Right ventricle myocardium superior (tissue), 1 donor: Measurements from ENCODE around the gene LDB2. TPM values are rescaled to one million over a fixed set of nuclear protein-coding genes. Genes with fewer than 3 reads are reported as not detected.

ENCODE experiments used
- ATAC-seq: fragments of 200-7000 bp; cut with Tn5 transposase; one replicate; pipeline ENCODE4 v1.9.1; 2020; ENCODE audit warnings: mild to moderate bottlenecking; ENCODE audit not compliant: poor library complexity
- DNase-seq: peaks from one replicate; pipeline ENCODE4 v3.0.0-alpha.2; 2020
- intact Hi-C: fragments of 100-400 bp; cut with DNase I; formaldehyde crosslinking; loops from one replicate; pipeline ENCODE4 v1.11.2; 2022
- total RNA-seq: library from RNA; stranded (reverse); fragmentation: NEBNext Ultra II Directional; extraction: Animal tissue kit (Norgen Biotek cat#: 25700); gene quantifications from one replicate; pipeline ENCODE4 v1.2.1, GENCODE V29; 2021
- donor health status: DM: no; HTN: yes; CAD: no; lungs with severe emphysema.

Gene LDB2
- total RNA-seq, 1 donor from 2014 or later: 18.5 TPM

DNA sequence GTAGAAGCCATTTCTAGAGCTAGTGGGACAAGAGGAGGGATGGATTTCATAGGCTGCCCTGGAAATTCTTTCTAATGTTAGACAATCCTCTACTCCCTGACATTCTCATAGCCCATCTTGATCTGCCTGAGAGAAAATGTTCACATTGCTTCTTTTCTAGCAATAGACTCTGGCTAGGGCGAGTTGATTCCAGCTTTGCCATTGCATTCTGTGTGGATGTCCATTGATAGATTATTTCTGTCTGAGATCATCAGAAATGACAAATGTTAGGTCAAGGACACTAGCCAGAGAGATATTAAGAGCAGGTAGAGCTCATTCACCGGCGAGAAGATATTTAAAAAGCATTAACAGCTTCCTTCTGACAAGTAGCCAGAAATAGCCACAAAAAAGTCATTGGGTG lies 184.7 kb downstream of the LDB2 start:
- DNase-seq: no peak
- intact Hi-C loops: no loop called here
- no peak for ATAC-seq

DNA sequence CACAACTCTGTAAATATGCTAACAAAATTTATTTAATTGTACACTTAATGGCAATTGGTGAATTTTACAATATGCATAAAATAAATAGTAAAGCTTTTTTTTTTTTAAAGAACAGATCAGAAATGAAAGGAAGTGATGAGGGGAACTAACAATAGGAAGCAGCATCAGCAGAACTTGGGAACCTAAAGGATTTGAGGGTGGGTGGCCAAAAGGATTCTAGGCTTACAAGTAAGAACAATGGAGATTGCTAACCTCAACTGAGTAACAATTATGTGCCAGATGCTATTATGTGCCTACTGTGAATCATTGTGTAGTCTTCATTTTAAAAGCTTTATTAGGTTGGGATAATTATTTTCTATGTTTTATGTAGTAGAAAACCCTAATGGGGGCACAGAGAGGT lies 185.2 kb downstream of the LDB2 start:
- intact Hi-C loops: no loop called here
- no peak for ATAC-seq
- DNase-seq: no peak

DNA sequence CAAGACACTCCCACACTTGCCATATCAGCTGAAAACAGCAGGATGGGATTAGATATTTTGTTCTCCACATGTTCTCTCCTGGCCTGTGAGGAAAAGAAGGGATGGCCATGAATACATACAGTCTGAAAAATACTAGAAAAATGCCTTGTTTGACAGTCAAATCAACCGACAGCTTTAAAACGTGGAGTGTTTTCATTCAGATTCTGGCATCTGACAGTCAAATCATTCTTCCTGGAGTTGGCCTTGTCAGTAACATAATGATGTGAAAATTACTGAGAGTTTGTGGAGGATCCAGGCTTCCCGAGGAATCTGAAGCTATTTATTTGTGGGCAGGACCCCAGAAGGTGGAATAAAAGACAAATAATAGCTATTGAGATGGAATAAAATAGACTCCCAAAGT lies 188.2 kb downstream of the LDB2 start:
- DNase-seq (no peak), ATAC-seq (no peak)
- intact Hi-C loops: no loop called here

DNA sequence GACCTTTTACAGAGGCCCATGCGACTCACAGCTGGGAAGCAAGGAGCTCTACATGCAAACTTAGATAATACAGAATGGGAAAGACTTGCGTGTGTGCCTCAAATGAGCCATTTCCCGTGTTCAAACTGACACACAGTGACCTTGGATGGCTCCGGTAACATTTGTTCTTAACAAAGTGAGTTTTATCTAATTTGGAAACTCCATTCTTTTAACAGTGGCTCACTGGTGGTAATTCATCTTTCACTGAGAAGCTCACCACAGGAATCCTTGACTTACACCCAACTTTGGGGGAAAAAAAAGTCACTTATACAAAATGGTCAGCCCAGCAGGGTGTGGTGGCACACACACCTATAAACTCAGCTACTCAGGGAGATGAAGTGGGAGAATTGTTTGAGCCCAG lies 190.6 kb downstream of the LDB2 start:
- ATAC-seq: no peak
- intact Hi-C loops: no loop called here

DNA sequence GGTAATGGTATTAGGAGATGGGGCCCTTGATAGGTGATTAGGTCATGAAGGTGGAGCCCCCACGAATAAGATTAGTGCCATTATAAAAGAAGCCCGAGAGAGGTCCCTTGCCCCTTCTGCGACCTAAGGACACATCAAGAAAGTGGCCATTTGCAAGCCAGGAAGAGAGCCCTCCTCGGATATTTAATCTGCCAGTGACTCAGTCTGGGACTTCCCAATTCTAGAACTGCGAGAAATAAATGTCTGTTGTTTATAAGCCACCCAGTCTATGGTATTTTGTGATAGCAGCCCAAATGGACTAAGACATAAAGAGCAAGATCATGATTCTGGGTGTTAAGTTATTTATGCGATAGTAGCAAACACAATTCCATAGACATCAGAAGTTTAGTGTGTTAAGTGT lies 192.2 kb downstream of the LDB2 start:
- intact Hi-C loops: no loop called here
- ATAC-seq (no peak), DNase-seq (no peak)

More for the DNA sequence above, 190.6 kb downstream of the LDB2 start:
- DNase-seq: no peak

DNA sequence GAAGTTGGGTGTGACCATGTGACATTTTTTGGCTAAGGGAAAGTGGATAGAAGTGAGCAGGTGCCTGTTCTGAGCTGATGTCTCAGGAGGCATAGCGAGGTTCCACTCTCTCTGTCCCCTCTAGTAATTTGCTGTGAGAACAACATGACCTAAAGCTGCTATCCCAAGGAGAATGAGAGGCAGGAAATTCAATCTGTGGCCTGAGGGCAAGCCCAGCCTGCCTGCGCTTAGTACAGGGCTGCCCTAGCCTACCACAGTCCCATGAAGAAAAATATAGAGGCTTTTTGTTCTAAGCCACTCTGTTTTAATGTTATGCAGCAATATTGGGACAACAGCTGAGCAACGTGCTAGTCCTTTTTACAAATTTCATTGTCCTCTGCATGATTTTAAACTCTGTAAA lies 193.1 kb downstream of the LDB2 start:
- no peak for ATAC-seq
- intact Hi-C loops: no loop called here
- DNase-seq: no peak

DNA sequence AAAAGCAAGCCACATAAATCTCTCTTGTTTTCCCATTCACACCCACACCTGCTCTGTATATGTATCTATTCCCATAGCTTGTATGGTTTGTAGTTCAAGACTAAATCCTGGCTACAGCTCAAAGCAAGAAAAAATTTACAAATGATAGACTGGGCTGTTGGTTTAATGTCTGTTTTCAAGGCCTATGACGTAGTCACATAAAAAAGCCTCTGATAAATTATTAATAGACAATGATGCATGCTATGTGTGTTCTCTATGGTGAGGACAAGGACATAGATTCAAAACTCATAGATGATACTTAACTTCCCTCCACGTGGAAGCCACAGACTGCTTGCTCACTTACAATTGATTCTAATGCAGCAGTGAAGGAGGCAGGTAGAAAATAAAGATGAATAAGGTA lies 194.0 kb downstream of the LDB2 start:
- ATAC-seq: no peak

DNA sequence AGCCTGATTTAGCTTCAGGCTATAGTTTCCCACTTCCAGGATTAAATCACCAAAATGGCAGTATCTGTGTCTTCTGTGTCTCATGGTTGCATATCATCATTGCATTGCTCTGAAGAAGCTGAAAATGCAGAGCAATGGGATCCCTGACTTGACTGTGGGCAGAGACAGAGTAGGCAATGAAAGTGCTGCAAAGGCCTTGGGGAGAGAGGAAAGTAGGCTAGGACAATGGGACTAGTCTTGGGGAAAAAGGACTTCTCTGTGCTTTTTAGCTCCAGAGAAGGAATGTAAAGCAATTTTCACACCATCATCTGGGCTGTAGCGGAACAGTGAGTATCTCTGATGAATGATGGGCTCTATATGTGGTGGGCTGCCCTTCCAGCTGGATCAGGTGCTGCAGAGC lies 202.5 kb downstream of the LDB2 start:
- intact Hi-C loops: no loop called here
- no peak for ATAC-seq
- no peak for DNase-seq

More for the DNA sequence above, 194.0 kb downstream of the LDB2 start:
- intact Hi-C loops: no loop called here
- DNase-seq: no peak

DNA sequence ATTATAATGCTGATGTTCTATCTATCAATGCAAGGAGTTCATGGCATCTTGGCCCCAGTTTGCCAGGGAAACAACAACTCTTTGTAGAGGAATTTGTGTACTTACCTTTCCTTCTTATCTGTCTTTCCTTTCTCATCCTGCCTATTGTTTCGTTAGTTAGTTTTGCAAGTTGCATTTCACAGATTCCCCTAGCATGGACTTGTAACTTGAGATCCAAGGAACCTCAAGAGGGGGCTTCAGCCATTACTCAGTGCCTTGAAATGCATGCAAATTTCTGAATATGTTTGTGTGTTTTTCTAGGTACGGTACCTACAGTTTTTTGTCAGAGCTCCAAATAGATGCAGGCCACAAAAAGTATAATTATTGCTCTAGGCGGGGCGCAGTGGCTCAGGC lies 203.6 kb downstream of the LDB2 start:
- intact Hi-C loops: no loop called here
- no peak for ATAC-seq

DNA sequence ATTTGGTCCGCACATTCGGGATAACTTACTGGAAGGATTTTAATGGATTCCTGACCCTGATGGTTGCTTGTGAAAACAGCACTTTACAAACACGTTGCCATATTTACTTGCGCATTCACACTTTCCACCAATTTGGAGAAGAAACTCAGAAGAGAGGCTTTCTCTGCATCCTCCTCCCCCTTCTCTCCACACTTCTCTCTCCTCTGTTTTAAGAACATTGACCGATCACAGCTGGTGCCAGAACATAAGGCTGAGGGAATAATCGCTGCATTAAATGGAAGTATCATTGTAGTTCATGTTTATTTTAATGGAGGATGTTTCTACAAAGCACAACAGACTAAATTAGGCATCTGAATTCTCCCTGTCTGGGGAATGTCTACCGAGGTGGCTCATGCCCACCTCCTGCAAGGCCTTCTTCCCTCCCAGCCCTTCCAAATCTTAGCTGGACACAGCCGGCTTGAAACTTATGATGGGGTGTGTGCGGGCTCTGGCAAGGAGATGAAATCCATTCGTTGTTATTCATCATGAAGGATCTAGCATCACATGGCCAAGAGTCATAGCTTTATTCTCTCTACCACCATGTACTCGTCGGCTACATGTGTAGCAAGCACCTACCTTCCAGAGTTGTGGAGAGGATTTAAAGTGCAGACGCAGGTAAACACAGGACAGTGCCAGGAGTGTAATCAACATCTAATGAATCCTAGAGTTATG lies 204.1 kb downstream of the LDB2 start:
- ATAC-seq (peak; percentile 25), DNase-seq (no peak)
- intact Hi-C loops: no loop called here

More for the DNA sequence above, 203.6 kb downstream of the LDB2 start:
- no peak for DNase-seq

DNA sequence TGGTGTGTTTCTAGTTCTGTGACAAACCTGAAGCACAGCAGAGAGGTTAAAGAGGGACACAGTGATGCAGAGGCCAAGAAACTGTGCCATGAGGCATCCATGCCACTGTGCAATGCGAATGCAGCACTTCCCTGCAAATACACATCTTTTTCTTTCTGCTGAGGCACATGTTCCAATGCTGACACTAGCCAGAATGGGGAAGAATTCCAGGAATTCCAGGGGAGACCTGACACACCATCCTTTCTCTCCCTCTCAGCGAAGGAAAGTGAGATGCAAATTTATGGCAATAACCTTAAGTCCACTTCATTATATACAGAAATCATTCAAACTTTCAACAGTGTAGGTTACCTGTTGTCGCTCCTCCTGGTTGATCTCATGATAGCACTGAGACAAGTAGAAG lies 204.8 kb downstream of the LDB2 start:
- ATAC-seq: no peak
- intact Hi-C loops: no loop called here
- DNase-seq: no peak

DNA sequence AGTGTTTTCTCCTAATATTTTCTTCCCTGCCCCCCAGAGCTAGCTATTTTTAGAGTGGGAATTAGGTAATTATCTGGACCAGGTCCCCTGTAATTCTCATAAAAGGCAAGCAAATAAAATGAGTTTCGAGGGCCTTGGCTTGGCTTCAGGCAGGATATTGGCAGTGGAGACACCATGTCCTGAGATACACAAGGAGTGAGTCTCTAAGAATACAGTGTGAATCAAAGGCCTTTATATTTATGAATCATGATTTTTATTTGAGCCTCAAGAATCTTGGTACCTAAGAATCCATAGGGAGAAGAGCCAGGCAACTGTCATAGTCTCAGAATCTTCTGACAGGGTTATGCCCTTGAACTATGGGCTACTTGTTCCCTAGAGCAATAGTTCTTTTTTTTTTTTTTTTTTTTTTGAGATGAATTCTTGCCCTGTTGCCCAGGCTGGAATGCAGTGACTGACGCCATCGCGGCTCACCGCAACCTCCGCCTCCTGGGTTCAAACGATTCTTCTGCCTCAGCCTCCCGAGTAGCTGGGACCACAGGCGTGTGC lies 205.4 kb downstream of the LDB2 start:
- ATAC-seq (peak; percentile 68), DNase-seq (no peak)
- intact Hi-C loops: no loop called here

DNA sequence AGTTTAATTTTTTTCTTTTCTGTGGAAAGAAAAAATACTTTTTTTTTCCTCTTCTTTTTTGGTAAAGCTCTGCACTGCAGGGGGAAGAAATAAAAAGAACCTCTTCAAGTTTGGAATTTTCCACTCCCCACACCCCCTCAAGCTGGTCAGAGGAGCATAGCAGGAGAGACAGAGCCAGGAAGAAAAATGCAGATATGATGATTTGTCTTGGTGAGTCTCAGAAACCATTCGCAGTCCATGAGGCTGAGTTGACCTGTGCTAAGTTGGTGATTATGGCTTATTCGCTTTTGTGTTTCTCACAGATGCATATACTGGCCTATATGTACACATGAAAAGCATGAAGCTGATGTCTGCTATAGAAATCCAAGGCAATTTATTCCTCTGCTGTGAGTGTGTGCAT lies 205.9 kb downstream of the LDB2 start:
- DNase-seq (no peak), ATAC-seq (no peak)
- intact Hi-C loops: no loop called here

DNA sequence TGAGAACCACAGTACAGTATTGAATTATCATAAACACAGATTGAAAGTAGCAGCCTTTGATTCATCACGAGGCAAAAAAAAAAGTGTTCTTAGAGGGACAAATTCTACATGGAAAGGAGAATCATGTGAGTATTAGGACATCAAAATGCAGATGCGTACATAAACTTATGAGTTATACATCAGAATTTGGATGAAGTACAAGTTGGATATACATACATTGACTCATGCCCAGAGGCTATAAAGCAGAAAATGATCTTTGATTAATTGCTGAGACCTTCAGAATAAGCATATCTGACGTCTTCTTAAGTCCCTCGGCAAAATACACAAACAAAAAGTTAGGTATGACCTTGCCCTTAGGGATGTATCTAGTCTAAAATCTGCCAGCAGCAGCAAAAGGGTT lies 206.4 kb downstream of the LDB2 start:
- DNase-seq (no peak), ATAC-seq (no peak)
- intact Hi-C loops: no loop called here

DNA sequence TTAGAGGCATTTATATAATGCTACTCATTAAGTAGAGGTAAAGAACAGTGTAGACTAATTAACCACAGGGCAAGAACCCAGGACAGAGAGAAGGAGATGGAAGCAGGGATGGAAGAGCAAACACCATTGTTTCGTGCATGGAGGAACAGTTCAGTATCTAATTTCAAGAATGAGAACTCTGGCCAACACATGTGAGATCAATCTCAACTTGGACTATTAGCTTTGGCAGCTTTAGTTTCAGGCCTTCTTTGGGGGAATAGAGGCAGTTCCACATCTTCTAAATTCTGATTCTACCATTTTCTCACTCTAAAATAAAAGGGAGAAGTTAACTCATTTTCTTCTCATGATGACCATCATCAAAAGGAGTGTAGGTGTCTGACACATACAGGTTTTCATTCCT lies 207.0 kb downstream of the LDB2 start:
- intact Hi-C loops: no loop called here
- ATAC-seq (no peak), DNase-seq (no peak)

DNA sequence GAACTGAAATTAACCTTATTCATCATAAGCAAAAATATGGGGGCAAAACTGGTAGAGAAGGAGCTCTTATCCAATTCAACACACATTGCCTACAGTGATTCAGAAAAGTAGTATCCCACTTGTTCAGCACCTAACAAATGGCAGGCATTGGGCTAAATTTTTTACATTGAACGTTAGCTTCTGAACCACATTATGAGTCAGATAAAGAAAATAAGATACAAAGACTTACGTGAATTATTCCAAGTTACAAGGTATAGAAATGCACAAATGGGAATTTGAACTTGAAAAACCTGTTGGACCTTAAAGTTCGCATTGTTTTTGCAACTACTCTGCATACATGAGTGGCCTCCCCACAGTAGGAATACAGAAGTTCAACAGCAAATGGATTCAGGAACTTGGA lies 210.6 kb downstream of the LDB2 start:
- ATAC-seq: no peak
- intact Hi-C loops: no loop called here
- no peak for DNase-seq

DNA sequence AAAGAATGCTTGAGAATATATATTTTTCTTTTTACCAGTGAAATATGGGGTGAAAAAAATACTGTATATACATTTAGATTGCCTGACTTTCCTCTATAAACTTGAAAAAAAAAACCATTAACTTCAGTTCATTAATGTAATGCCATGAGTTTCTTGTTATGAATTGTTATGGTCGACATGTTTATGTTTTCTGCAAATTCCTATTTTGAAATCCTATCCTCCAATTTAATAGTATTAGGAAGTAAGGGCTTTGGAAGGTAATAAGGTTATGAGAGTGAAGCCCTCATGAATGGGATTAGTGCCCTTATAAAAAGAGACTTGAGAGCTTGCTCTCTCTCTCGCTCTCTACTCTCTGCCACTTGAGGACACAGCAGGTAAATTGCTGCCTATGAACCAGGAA lies 211.4 kb downstream of the LDB2 start:
- no peak for ATAC-seq
- intact Hi-C loops: no loop called here
- no peak for DNase-seq

DNA sequence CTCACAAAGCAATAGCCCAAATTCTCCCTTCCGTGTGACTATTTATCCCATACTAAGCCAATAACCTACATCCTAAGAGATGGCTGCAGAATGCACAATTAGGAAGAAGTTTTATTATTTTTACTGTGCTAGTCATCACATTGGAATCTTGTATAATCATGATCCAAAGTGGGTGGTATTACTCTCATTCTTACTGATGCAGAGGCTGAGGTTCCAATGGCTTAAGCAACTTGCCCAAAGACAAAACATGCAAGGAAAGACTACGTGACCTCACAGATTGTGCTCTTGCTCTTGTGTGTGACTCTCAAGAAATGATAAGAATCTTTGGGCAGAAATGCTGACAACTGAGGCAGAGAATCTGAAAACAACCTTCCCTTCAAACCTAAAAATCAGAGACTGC lies 212.2 kb downstream of the LDB2 start:
- DNase-seq (no peak), ATAC-seq (no peak)
- intact Hi-C loops: no loop called here

DNA sequence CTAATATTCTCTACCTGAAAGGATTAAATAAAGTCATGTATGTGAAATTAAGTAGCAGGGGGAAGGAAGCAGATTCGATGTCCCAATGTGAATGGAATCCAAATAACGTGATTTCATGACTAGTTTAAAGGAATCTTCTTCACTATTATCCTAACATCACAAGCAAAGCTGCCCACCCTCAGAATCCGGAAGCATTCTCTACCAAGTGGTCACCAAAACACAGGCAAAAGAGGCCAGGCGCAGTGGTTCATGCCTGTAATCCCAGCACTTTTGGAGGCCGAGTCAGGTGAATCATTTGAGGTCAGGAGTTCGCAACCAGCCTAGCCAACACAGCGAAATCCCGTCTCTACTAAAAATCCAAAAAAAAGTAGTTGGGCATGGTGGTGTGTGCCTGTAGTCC lies 212.9 kb downstream of the LDB2 start:
- no peak for ATAC-seq
- intact Hi-C loops: no loop called here
- no peak for DNase-seq

DNA sequence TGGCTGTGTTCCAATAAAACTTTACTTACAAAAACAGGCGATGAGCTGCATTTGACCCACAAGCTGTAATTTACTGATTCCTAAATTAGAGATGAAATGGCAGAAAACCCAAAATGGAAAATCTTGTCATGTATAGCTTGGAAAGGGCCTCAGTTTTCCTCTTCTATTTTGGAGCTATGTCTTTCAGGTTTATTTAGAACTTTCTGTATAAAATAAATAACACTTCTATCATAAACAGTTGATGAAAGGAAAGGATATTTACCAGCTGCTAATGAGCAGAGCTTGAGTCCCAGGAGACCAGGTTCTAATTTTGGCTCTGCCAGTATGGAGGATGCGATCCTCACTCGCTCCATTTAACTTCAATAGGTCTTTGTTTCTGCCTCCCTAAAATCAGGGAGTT lies 213.5 kb downstream of the LDB2 start:
- no peak for ATAC-seq
- DNase-seq: no peak
- intact Hi-C loops: no loop called here

DNA sequence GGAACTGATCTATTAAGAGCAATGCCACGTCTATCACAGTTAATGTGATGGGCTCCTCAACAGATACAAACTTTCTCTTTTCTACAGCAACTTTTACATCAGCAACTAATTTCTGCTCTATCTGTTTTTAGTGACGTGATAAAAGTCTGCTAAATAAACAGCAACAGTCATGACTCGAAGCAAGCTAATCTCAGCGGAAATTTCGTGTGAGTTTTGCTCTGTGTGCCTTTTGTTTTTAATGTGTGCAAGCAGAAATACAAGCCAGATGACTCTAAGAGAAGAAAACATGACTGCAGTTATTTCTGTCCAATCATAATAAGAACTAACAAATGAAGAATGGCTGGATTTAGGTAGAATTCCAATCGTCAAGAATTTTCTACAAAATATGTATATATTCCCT lies 214.3 kb downstream of the LDB2 start:
- DNase-seq: no peak
- peak; percentile 59 for ATAC-seq
- intact Hi-C loops: no loop called here
